VCaP (cell line): ENCODE measurements around the gene KIAA0930.

ENCODE experiments used
- H3K27ac ChIP-seq: fragments of 450-650 bp; 2 replicates; pipeline ENCODE4 v1.5.1; 2017
- CTCF ChIP-seq: fragments of 450-650 bp; conservative IDR thresholded peaks from 2 replicates; pipeline ENCODE4 v1.5.1; 2017; ENCODE audit warnings: mild to moderate bottlenecking, moderate library complexity

Gene KIAA0930

GRCh38 chr22:45171830-45172229, 68.9 kb downstream of the KIAA0930 start:
- no peak for TF ChIP-seq CTCF
- H3K27ac ChIP-seq = peak overlapping the region; percentile 35

- no peak for TF ChIP-seq CTCF
- H3K27ac ChIP-seq = no peak overlapping the region
Observed at GRCh38 chr22:45169591-45170466, 70.9 kb downstream of the KIAA0930 start.

GRCh38 chr22:45166932-45167331, 73.8 kb downstream of the KIAA0930 start:
- TF ChIP-seq CTCF = no peak
- H3K27ac ChIP-seq = peak overlapping the region; percentile 95

GRCh38 chr22:45164270-45165088, 76.2 kb downstream of the KIAA0930 start:
- TF ChIP-seq CTCF = no peak
- peak overlapping the region; percentile 95 for H3K27ac ChIP-seq

GRCh38 chr22:45163451-45164269, 77.0 kb downstream of the KIAA0930 start, which contains the start of gene NUP50:
NUP50 (plus strand) TSS chr22:45163925; CDS start chr22:45168178, 4,253 bp downstream.
- TF ChIP-seq CTCF = 0 out of 2 replicates have a peak, but pooled peaks have one; percentile 12

GRCh38 chr22:45163099-45163450, 77.6 kb downstream of the KIAA0930 start:
- TF ChIP-seq CTCF = no peak
- peak overlapping the region; percentile 95 for H3K27ac ChIP-seq

More at GRCh38 chr22:45163451-45164269, 77.0 kb downstream of the KIAA0930 start, which contains the start of gene NUP50:
- peak within 1 kb of the TSS; percentile 95 for H3K27ac ChIP-seq
